ENCODE results near the gene ZBTB20. TPM values are rescaled to one million over a fixed set of nuclear protein-coding genes. Genes with fewer than 3 reads are reported as not detected.

ZBTB20 gene
- total RNA-seq, 1 donor from 2014 or later, result 62.0 TPM

DNA sequence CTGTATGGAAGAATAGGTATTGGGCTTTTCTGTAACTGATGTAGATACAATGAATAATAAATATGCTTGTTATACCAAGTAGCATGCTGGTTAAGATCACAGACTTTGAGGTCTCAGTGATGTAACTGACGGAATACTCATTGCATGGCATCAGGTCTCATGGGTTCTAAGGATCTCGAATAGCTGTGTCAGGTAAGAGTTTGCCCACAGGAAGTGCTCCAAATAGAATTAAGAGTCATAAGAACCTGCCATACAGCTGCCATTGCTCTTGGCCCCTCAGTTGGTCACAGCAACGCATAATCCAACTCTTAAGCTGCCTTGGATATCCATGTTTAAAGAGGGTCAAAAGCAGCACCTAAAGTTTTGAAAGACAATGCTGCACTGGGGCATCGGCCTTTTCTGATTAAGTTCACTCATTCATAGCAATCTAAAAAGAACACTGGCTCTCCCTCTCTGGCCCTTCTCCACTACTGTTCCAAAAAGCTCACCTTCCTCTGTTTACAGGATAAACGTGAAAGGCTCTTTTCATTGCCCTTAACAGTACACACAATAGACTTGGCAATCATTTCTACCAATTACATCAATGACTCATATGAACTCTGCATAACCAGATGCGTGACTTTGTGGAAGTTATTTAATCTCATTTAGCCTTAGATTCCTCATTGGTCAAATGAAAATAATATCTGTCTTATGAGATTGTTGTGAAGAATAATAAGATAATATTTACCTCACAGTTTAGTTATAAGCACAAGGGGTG lies 74.6 kb downstream of the ZBTB20 start:
- Histone ChIP-seq H3K27ac (replicated peaks) (peak overlapping the region; percentile 66), H3K9me3 (replicated peaks) (peaks cover 7% of the 10 kb centered on the region), H3K36me3 (peaks cover 6% of the 10 kb centered on the region), H3K4me1 (peaks cover 70% of the 10 kb centered on the region), H3K4me3 (peak overlapping the region; percentile 18), H3K27me3 (ENCODE audit: low read depth) (no peaks in the 10 kb centered on the region)
- TF ChIP-seq, protein P1, sequence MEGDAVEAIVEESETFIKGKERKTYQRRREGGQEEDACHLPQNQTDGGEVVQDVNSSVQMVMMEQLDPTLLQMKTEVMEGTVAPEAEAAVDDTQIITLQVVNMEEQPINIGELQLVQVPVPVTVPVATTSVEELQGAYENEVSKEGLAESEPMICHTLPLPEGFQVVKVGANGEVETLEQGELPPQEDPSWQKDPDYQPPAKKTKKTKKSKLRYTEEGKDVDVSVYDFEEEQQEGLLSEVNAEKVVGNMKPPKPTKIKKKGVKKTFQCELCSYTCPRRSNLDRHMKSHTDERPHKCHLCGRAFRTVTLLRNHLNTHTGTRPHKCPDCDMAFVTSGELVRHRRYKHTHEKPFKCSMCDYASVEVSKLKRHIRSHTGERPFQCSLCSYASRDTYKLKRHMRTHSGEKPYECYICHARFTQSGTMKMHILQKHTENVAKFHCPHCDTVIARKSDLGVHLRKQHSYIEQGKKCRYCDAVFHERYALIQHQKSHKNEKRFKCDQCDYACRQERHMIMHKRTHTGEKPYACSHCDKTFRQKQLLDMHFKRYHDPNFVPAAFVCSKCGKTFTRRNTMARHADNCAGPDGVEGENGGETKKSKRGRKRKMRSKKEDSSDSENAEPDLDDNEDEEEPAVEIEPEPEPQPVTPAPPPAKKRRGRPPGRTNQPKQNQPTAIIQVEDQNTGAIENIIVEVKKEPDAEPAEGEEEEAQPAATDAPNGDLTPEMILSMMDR (IDR thresholded peaks at IDR 0.05; ENCODE audit: borderline replicate concordance), result no peak
- intact Hi-C loops (cut with micrococcal nuclease), result no loop called here
- DNase-seq, result no peak

DNA sequence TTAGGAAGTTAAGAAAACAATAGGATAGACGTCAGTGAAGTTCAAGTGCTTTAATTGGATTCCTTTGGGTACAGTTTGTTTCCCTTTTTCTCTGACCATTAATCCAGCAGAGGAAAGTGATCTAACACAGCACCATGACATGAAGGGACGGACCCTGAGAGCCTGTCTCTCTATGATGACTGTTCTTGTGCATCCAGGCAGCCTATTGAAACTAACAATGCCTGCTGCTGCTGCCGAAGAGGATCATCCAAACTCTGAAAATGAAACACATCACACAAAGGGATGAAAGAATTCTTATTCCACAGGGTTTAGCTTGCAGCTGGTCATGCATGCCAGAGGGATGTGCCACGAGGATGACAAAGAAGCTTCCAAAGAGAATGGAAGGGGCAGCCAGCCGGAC lies 75.5 kb downstream of the ZBTB20 start:
- intact Hi-C loops (cut with micrococcal nuclease), result no loop called here
- peak overlapping the region; percentile 18 for H3K4me3 ChIP-seq
- H3K27me3 ChIP-seq (ENCODE audit: low read depth), result no peaks in the 10 kb centered on the region
- DNase-seq, result no peak
- peaks cover 7% of the 10 kb centered on the region for H3K9me3 ChIP-seq (replicated peaks)
- peaks cover 3% of the 10 kb centered on the region for H3K36me3 ChIP-seq
- H3K4me1 ChIP-seq, result peaks cover 73% of the 10 kb centered on the region
- H3K27ac ChIP-seq (replicated peaks), result peak overlapping the region; percentile 66
- TF ChIP-seq, protein P1 (IDR thresholded peaks at IDR 0.05; ENCODE audit: borderline replicate concordance), result no peak

DNA sequence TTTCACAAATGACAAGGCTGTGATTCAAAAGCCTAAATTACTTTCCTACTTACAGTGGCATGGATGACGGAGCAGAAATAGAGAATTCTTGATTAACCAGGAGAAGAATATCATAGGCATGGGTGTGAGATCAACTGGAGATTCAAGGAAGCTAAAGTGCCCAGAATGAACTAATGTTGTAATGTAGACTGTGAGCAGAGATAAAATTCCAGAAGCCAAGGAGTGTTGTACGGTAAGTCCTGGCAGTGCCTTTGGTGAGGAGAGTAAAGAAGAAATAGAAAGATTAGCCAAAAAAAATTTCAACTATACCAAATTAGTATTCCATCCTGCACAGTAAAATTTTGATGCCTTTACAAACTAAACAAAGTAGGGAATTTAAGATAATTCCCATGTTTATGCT lies 75.9 kb downstream of the ZBTB20 start:
- Histone ChIP-seq H3K4me1 (peaks cover 77% of the 10 kb centered on the region), H3K4me3 (peak overlapping the region; percentile 18), H3K27ac (replicated peaks) (peak overlapping the region; percentile 66), H3K9me3 (replicated peaks) (peaks cover 4% of the 10 kb centered on the region), H3K27me3 (ENCODE audit: low read depth) (no peaks in the 10 kb centered on the region), H3K36me3 (no peaks in the 10 kb centered on the region)
- no peak for DNase-seq
- TF ChIP-seq, protein P1 (IDR thresholded peaks at IDR 0.05; ENCODE audit: borderline replicate concordance), result no peak
- intact Hi-C loops (cut with micrococcal nuclease), result no loop called here

DNA sequence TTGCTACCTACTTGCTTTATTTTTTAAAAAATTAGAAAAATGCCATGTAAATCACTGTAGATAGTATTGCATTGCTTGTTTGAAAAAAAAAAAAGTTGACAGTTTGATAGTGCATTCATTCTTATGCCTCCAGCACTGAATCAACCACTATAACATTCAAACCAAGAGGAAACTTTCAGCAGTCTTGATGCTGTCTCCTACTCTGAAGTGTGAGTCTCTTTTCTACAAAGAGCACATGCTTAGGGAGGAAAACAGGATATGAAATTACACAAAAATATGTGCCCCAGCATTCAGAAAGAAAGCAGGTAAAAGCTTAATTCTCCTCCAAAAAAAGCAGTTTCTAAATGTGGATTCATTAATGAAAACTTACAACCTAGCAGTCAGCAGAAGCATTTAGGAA lies 78.3 kb downstream of the ZBTB20 start:
- TF ChIP-seq, protein P1 (IDR thresholded peaks at IDR 0.05; ENCODE audit: borderline replicate concordance), result no peak
- Histone ChIP-seq H3K4me1 (peaks cover 75% of the 10 kb centered on the region), H3K4me3 (no peak overlapping the region), H3K36me3 (no peaks in the 10 kb centered on the region), H3K27me3 (ENCODE audit: low read depth) (no peaks in the 10 kb centered on the region), H3K9me3 (replicated peaks) (no peaks in the 10 kb centered on the region), H3K27ac (replicated peaks) (peak overlapping the region; percentile 43)
- DNase-seq, result no peak
- intact Hi-C loops (cut with micrococcal nuclease), result no loop called here

DNA sequence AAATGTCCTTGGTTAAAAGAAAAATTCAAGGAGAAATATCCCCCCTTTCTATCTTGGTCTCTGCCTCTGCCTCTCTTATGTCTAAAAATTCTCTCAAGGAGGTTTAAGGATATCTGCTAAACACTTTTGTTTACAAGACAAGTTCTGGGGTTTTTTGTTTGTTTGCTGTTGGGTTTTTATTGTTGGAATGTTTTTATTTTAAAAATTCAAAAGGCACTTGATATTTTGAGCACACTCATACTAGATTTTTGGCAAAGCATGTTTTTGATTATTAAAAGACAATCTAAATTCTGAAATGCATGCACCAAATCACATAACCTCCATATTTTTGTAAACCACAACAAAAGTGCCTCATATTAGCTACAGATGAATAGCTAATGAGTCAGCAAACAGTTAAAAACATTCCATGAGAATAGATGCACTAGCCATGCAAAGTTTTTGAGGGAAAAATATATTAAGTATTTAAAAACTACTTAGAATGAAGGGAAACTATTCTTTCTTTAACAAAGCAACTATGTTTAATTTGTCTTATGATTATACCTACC lies 84.6 kb downstream of the ZBTB20 start:
- Histone ChIP-seq H3K27me3 (ENCODE audit: low read depth) (no peaks in the 10 kb centered on the region), H3K4me1 (peaks cover 25% of the 10 kb centered on the region), H3K27ac (replicated peaks) (no peak overlapping the region), H3K9me3 (replicated peaks) (no peaks in the 10 kb centered on the region), H3K36me3 (no peaks in the 10 kb centered on the region), H3K4me3 (no peak overlapping the region)
- TF ChIP-seq, protein P1 (IDR thresholded peaks at IDR 0.05; ENCODE audit: borderline replicate concordance), result no peak
- DNase-seq, result no peak
- intact Hi-C loops (cut with micrococcal nuclease), result no loop called here
